Hepatocyte (in vitro differentiated cells): Measurements from ENCODE around the gene HSBP1L1. TPM values are rescaled to one million over a fixed set of nuclear protein-coding genes. Genes with fewer than 3 reads are reported as not detected.

Experiments used
- DNase-seq: peaks from one replicate; pipeline ENCODE4 v3.0.0-alpha.2; 2016; ENCODE audit warnings: low spot score
- H2AFZ ChIP-seq: fragments of 200-600 bp; sonication (generic); 2 replicates; pipeline ENCODE4 v1.6.0; 2016; ENCODE audit warnings: antibody characterized with exemption, mild to moderate bottlenecking
- H3K27ac ChIP-seq: fragments of 200-600 bp; sonication (generic); 2 replicates; pipeline ENCODE4 v1.5.1; 2016; ENCODE audit warnings: mild to moderate bottlenecking
- H3K27me3 ChIP-seq: fragments of 200-600 bp; sonication (generic); 2 replicates; pipeline ENCODE4 v1.6.1; 2016
- H3K36me3 ChIP-seq: fragments of 200-600 bp; sonication (generic); replicated peaks from 2 replicates; pipeline ENCODE4 v1.5.1; 2016; ENCODE audit warnings: low read depth; ENCODE audit not compliant: insufficient read depth
- H3K4me1 ChIP-seq: fragments of 200-600 bp; sonication (generic); 2 replicates; pipeline ENCODE4 v1.5.1; 2016; ENCODE audit warnings: mild to moderate bottlenecking, moderate library complexity; ENCODE audit not compliant: insufficient read depth
- H3K4me2 ChIP-seq: fragments of 200-600 bp; sonication (generic); 2 replicates; pipeline ENCODE4 v1.6.0; 2016
- H3K4me3 ChIP-seq: fragments of 200-600 bp; sonication (generic); 2 replicates; pipeline ENCODE4 v1.5.1; 2016; ENCODE audit warnings: mild to moderate bottlenecking
- H3K79me2 ChIP-seq: fragments of 200-600 bp; sonication (generic); 2 replicates; pipeline ENCODE4 v1.6.0; 2017; ENCODE audit warnings: mild to moderate bottlenecking
- H3K9me2 ChIP-seq: fragments of 200-600 bp; sonication (generic); replicated peaks from 2 replicates; pipeline ENCODE4 v1.6.0; 2017; ENCODE audit warnings: mild to moderate bottlenecking; ENCODE audit not compliant: insufficient read depth
- H3K9me3 ChIP-seq: fragments of 200-600 bp; sonication (generic); 2 replicates; pipeline ENCODE4 v1.5.1; 2016; ENCODE audit warnings: low read depth, mild to moderate bottlenecking
- H4K20me1 ChIP-seq: fragments of 200-600 bp; sonication (generic); 2 replicates; pipeline ENCODE4 v1.6.0; 2016; ENCODE audit warnings: mild to moderate bottlenecking; ENCODE audit not compliant: insufficient read depth, poor library complexity, severe bottlenecking
- EZH2 ChIP-seq: fragments of 200-600 bp; sonication (generic); IDR thresholded peaks from 2 replicates; pipeline ENCODE4 v1.6.1; 2016; ENCODE audit warnings: antibody characterized with exemption, mild to moderate bottlenecking, borderline replicate concordance
- EZH2phosphoT487 ChIP-seq: fragments of 200-600 bp; sonication (generic); IDR thresholded peaks from one replicate; pipeline ENCODE4 v1.6.1; 2018; ENCODE audit warnings: antibody characterized with exemption, mild to moderate bottlenecking, low read depth, moderate library complexity; ENCODE audit not compliant: unreplicated experiment, severe bottlenecking
- WGBS: methylation state at CpG from one replicate; pipeline ENCODE4 v1.1.6; 2016; ENCODE audit warnings: low lambda C conversion rate; ENCODE audit errors: missing lambda C conversion rate; 5-methylcytosine and 5-hydroxymethylcytosine counted together
- polyA plus RNA-seq: library from polyadenylated mRNA; unstranded; fragments of >200 nt; fragmentation: Nextera tagmentation; extraction: Ambion mirVana; gene quantifications from 2 replicates; pipeline ENCODE4 v1.2.1, GENCODE V29; 2016
- total RNA-seq: library from RNA; depleted of rRNA; stranded (reverse); fragments of >200 nt; gene quantifications from 2 replicates; pipeline ENCODE4 v1.2.3, GENCODE V29; 2014
- TF ChIP-seq, protein P1 (sequence below): fragments of 200-600 bp; sonication (generic); IDR thresholded peaks from 2 replicates; pipeline ENCODE4 v1.5.1; 2016; ENCODE audit warnings: antibody characterized with exemption, mild to moderate bottlenecking; ENCODE audit not compliant: poor library complexity

The HSBP1L1 gene
- total and polyA plus RNA-seq, 2 experiments from 2014 or later = 58.7 to 81.9 TPM

DNA sequence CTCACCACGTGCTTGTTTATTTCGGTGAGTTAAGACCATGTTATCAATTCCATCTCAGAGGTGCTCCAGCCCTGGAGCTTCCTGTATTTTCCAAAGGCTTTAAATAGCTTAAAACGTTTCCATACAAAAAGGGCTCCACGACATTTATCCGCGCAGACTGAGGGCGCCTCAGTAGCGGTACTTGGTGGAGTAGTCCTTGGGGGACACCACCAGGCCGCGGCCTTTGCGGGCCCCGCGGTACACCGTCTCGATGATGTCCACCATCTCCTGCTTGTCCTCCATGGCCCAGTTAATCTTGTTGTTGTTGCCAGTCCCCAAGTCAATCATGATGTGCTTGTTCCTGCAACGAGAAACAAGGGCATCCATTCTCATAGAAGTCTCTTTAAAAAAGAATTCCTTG is 9.1 kb downstream of the HSBP1L1 start:
- Histone ChIP-seq H3K27me3 (no peaks in the 10 kb centered on the region), H3K4me2 (no peak overlapping the region), H3K36me3 (peaks cover 3% of the 10 kb centered on the region), H3K79me2 (peaks cover 62% of the 10 kb centered on the region), H2AFZ (no peak overlapping the region), H4K20me1 (peaks cover 29% of the 10 kb centered on the region), H3K4me3 (no peak overlapping the region), H3K9me2 (no peaks in the 10 kb centered on the region), H3K4me1 (no peaks in the 10 kb centered on the region), H3K27ac (no peak overlapping the region), H3K9me3 (no peaks in the 10 kb centered on the region)
- 84% methylated on average over 16 of the region's 16 CpGs for WGBS
- DNase-seq = no peak
- TF ChIP-seq EZH2 = no peak
- TF ChIP-seq, protein P1, sequence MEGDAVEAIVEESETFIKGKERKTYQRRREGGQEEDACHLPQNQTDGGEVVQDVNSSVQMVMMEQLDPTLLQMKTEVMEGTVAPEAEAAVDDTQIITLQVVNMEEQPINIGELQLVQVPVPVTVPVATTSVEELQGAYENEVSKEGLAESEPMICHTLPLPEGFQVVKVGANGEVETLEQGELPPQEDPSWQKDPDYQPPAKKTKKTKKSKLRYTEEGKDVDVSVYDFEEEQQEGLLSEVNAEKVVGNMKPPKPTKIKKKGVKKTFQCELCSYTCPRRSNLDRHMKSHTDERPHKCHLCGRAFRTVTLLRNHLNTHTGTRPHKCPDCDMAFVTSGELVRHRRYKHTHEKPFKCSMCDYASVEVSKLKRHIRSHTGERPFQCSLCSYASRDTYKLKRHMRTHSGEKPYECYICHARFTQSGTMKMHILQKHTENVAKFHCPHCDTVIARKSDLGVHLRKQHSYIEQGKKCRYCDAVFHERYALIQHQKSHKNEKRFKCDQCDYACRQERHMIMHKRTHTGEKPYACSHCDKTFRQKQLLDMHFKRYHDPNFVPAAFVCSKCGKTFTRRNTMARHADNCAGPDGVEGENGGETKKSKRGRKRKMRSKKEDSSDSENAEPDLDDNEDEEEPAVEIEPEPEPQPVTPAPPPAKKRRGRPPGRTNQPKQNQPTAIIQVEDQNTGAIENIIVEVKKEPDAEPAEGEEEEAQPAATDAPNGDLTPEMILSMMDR = no peak
- no peak for TF ChIP-seq EZH2phosphoT487

DNA sequence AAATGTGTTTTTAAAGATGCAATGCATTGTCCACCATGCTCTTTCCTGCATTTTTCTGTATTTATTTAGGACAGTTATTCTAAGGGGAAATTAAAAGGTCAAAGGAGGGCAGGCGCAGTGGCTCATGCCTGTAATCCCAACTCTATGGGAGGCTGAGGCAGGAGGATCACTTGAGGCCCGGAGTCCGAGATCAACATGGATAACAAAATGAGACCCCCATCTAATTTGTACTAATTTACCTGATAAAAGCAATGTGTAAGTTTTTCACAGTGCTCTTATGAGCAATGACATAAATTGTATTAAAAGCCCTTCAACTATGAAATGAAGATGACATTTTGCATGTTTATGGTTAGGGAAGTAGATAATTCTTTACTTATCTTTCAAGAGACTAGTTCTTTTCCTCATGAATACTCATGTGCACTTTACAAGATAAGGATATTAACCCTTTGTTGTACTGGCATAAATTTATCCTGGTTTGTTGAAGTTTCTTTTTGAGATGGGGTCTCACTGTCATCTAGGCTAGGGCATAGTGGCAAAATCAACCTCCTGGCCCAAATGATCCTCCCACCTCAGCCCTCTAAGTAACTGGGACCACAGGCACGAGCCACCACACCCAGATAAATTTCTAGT is 9.7 kb downstream of the HSBP1L1 start:
- Histone ChIP-seq H3K9me3 (no peaks in the 10 kb centered on the region), H3K9me2 (no peaks in the 10 kb centered on the region), H3K79me2 (peaks cover 66% of the 10 kb centered on the region), H3K36me3 (peaks cover 3% of the 10 kb centered on the region), H3K27ac (no peak overlapping the region), H3K27me3 (no peaks in the 10 kb centered on the region), H3K4me3 (no peak overlapping the region), H4K20me1 (peaks cover 33% of the 10 kb centered on the region), H3K4me2 (no peak overlapping the region), H2AFZ (no peak overlapping the region), H3K4me1 (no peaks in the 10 kb centered on the region)
- WGBS = 96% methylated on average over 4 of the region's 4 CpGs
- no peak for DNase-seq
- TF ChIP-seq, protein P1 = no peak
- TF ChIP-seq EZH2 = no peak
- TF ChIP-seq EZH2phosphoT487 = no peak

DNA sequence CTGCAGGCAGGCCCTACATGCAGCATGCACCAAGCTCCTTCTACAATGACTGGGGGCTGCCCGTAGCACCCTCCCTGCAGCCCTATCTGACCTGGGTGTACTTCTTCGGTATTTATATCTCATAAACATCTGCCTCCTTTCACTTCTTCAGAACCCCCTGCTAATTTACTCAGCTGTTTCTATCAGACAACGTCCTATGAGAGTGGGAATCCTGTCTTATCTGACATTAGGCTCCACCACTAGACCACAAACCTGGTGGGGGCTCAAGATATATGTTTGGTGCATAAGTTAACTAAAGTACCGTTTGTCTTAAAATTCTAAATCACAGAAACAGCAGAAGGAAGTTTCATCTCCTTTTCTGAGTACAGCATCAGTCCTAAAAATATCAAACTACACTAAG is 10.6 kb downstream of the HSBP1L1 start:
- no peak overlapping the region for H2AFZ ChIP-seq
- peaks cover 75% of the 10 kb centered on the region for H3K79me2 ChIP-seq
- H3K27me3 ChIP-seq = no peaks in the 10 kb centered on the region
- DNase-seq = no peak
- TF ChIP-seq EZH2phosphoT487 = no peak
- TF ChIP-seq EZH2 = no peak
- TF ChIP-seq, protein P1 = no peak
- no peak overlapping the region for H3K27ac ChIP-seq
- H3K4me2 ChIP-seq = no peak overlapping the region
- H3K9me3 ChIP-seq = no peaks in the 10 kb centered on the region
- peaks cover 3% of the 10 kb centered on the region for H3K36me3 ChIP-seq
- H3K9me2 ChIP-seq = no peaks in the 10 kb centered on the region
- 89% methylated on average over 4 of the region's 4 CpGs for WGBS
- H4K20me1 ChIP-seq = peaks cover 42% of the 10 kb centered on the region
- no peaks in the 10 kb centered on the region for H3K4me1 ChIP-seq
- H3K4me3 ChIP-seq = no peak overlapping the region
